Left lung (tissue), 10 donors: ENCODE results near the gene USP48. TPM values are rescaled to one million over a fixed set of nuclear protein-coding genes. Genes with fewer than 3 reads are reported as not detected.
A peak's percentile ranks its signal among the peaks of the same experiment; 100 is the strongest.

ENCODE experiments used
- ATAC-seq: fragments of 200-7000 bp; cut with Tn5 transposase; one replicate; pipeline ENCODE4 v1.9.1; 2020; ENCODE audit warnings: moderate library complexity
- DNase-seq, 4 donors: peaks; one replicate each; pipeline ENCODE4 v3.0.0-alpha.2; 2013 to 2020
- H3K27ac ChIP-seq, 2 donors: fragments of 200-600 bp; sonication (generic) in 1 of 2; one replicate each; pipeline versions ENCODE4 v1.5.0 to v1.8.0; 2020 to 2021
- H3K27me3 ChIP-seq, 2 donors: fragments of 200-600 bp; sonication (generic) in 1 of 2; one replicate each; pipeline versions ENCODE4 v1.5.0 to v1.8.0; 2020 to 2021
- H3K36me3 ChIP-seq, 2 donors: fragments of 200-600 bp; sonication (generic) in 1 of 2; one replicate each; pipeline versions ENCODE4 v1.5.0 to v1.8.0; 2020 to 2021
- H3K4me1 ChIP-seq, 2 donors: fragments of 200-600 bp; one replicate each; pipeline ENCODE4 v1.8.0; 2021
- H3K4me3 ChIP-seq, 2 donors: fragments of 200-600 bp; sonication (generic) in 1 of 2; one replicate each; pipeline versions ENCODE4 v1.5.0 to v1.8.0; 2020 to 2021; ENCODE audit warnings: mild to moderate bottlenecking in 1 of 2
- H3K9me3 ChIP-seq, 2 donors: fragments of 200-600 bp; sonication (generic) in 1 of 2; one replicate each; pipeline versions ENCODE4 v1.5.0 to v1.8.0; 2020 to 2021
- intact Hi-C, 2 donors: fragments of 100-400 bp; cut with DNase I; formaldehyde crosslinking; loops; one replicate each; pipeline versions ENCODE4 v1.11.2 to v1.14.2; 2022
- polyA plus RNA-seq, 6 donors: library from polyadenylated mRNA; unstranded; fragments of 120-200 nt; gene quantifications; one replicate each; pipeline ENCODE4 v1.2.1, GENCODE V29; 2013; ENCODE audit not compliant: insufficient read length in 6 of 6
- total RNA-seq, 2 donors: library from RNA; stranded (reverse); fragmentation: NEBNext Ultra II Directional; extraction: Animal tissue kit (Norgen Biotek cat#: 25700); gene quantifications; one replicate each; pipeline ENCODE4 v1.2.1, GENCODE V29; 2021
- TF ChIP-seq, protein P1 (sequence below), 2 donors: fragments of 200-600 bp; sonication (generic) in 1 of 2; IDR thresholded peaks; one replicate each; pipeline versions ENCODE4 v1.5.0 to v1.8.0; 2021; ENCODE audit warnings: antibody characterized with exemption in 2 of 2
- donor health status: DM: no; HTN: yes; CAD: no.
- donor health status: DM: no; HTN: no; CAD: no.

Gene USP48
- total and polyA plus RNA-seq, 8 donors = 57.9 to 95.6 (median 80.9) TPM

DNA sequence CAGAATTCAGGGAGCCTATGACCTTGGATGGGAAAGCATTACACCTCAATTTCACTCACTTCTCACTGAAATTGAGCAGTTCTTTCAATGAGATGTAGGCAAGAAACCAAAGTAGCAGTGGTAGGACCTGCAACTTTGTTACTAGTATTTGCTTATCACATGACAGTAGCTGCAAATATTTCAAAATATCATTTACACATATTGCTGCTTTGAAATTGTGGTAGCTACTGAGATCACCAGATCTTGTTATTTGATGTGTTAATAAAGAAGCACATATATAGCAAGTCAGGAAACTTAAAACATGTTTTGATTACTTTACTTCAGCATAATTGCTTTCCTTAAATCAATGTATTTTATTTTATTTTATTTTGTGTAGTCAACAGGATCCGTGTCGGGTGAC is 42.0 kb upstream of the USP48 start:
- Histone ChIP-seq H3K27ac (no peak overlapping the region), H3K9me3 (no peaks in the 10 kb centered on the region), H3K4me1 (no peaks in the 10 kb centered on the region), H3K4me3 (no peak overlapping the region), H3K36me3 (peaks cover 0 to 90% of the 10 kb centered on the region in 2 donors), H3K27me3 (no peaks in the 10 kb centered on the region)
- intact Hi-C loops = no loop called here
- TF ChIP-seq, protein P1, sequence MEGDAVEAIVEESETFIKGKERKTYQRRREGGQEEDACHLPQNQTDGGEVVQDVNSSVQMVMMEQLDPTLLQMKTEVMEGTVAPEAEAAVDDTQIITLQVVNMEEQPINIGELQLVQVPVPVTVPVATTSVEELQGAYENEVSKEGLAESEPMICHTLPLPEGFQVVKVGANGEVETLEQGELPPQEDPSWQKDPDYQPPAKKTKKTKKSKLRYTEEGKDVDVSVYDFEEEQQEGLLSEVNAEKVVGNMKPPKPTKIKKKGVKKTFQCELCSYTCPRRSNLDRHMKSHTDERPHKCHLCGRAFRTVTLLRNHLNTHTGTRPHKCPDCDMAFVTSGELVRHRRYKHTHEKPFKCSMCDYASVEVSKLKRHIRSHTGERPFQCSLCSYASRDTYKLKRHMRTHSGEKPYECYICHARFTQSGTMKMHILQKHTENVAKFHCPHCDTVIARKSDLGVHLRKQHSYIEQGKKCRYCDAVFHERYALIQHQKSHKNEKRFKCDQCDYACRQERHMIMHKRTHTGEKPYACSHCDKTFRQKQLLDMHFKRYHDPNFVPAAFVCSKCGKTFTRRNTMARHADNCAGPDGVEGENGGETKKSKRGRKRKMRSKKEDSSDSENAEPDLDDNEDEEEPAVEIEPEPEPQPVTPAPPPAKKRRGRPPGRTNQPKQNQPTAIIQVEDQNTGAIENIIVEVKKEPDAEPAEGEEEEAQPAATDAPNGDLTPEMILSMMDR (IDR thresholded peaks at IDR 0.05) = no peak
- DNase-seq (no peak), ATAC-seq (no peak)

- Histone ChIP-seq H3K4me3 (no peak overlapping the region), H3K27ac (no peak overlapping the region), H3K36me3 (peaks cover 0 to 82% of the 10 kb centered on the region in 2 donors), H3K4me1 (peaks cover 0 to under 1% of the 10 kb centered on the region in 2 donors), H3K9me3 (no peaks in the 10 kb centered on the region), H3K27me3 (no peaks in the 10 kb centered on the region)
- intact Hi-C loops = no loop called here
- TF ChIP-seq, protein P1 (IDR thresholded peaks at IDR 0.05) = no peak
- ATAC-seq (no peak), DNase-seq (no peak)
Observed at GRCh38 chr1:21823980-21824702, 41.2 kb upstream of the USP48 start.

- TF ChIP-seq, protein P1 (IDR thresholded peaks at IDR 0.05) = no peak
- intact Hi-C loops = no loop called here
- no peaks in the 10 kb centered on the region for H3K9me3 ChIP-seq
- H3K27me3 ChIP-seq = no peaks in the 10 kb centered on the region
- peaks cover 0 to 74% of the 10 kb centered on the region in 2 donors for H3K36me3 ChIP-seq
- ATAC-seq (peak; percentile 9), DNase-seq (no peak)
- H3K4me1 ChIP-seq = peaks cover 0 to 4% of the 10 kb centered on the region in 2 donors
- no peak overlapping the region for H3K4me3 ChIP-seq
- no peak overlapping the region for H3K27ac ChIP-seq
Observed at GRCh38 chr1:21823206-21823979, 40.4 kb upstream of the USP48 start.

DNA sequence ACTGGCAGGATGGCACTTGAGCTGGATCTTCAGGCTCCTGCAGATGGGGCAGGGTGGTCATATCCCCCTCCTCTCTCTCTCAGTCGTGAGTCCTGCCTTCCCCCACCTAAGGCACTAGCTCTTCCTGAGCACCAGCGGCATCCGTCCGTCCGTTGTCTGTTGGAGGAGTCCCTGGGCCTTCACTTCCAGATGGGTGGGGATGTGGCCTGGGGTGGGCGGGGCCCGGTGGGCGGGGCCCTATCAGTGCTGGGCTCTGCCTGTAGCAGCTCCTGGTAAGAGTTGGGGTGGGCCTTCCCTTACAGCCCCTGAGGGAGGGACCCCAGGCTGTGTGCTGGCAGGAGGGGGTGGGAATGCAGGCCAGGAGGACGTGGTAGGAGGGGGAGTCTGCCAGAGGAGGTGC is 39.4 kb upstream of the USP48 start:
- intact Hi-C loops = no loop called here
- peaks cover 0 to 4% of the 10 kb centered on the region in 2 donors for H3K4me1 ChIP-seq
- no peaks in the 10 kb centered on the region for H3K27me3 ChIP-seq
- ATAC-seq (peak; percentile 24), DNase-seq (no peak)
- H3K36me3 ChIP-seq = peaks cover 0 to 64% of the 10 kb centered on the region in 2 donors
- H3K9me3 ChIP-seq = no peaks in the 10 kb centered on the region
- H3K4me3 ChIP-seq = no peak overlapping the region
- TF ChIP-seq, protein P1 (IDR thresholded peaks at IDR 0.05) = no peak
- H3K27ac ChIP-seq = no peak overlapping the region

GRCh38 chr1:21821385-21822019 is 38.6 kb upstream of the USP48 start:
- intact Hi-C loops = no loop called here
- no peak for DNase-seq
- Histone ChIP-seq H3K4me1 (peaks cover 0 to 4% of the 10 kb centered on the region in 2 donors), H3K27me3 (no peaks in the 10 kb centered on the region), H3K27ac (no peak overlapping the region), H3K9me3 (no peaks in the 10 kb centered on the region), H3K4me3 (no peak overlapping the region), H3K36me3 (peaks cover 0 to 55% of the 10 kb centered on the region in 2 donors)
- TF ChIP-seq, protein P1 (IDR thresholded peaks at IDR 0.05) = no peak
- peak; percentile 3 for ATAC-seq
